Epithelial cell of proximal tubule (primary cell): Measurements from ENCODE around the gene MINDY4B. TPM values are rescaled to one million over a fixed set of nuclear protein-coding genes. Genes with fewer than 3 reads are reported as not detected.

Source experiments
- DNase-seq: peaks from one replicate; pipeline ENCODE4 v3.0.0-alpha.2; 2011; ENCODE audit warnings: low read depth
- H3K4me3 ChIP-seq: 2 replicates; pipeline ENCODE4 v1.5.1; 2011; ENCODE audit warnings: low read depth, mild to moderate bottlenecking, low read length
- total RNA-seq: library from RNA; depleted of rRNA; stranded (reverse); fragments of >200 nt; gene quantifications from 2 replicates; pipeline ENCODE4 v1.2.3, GENCODE V29; 2015
- TF ChIP-seq, protein P1 (sequence below): conservative IDR thresholded peaks from 2 replicates; pipeline ENCODE4 v1.5.1; 2012; ENCODE audit warnings: low read depth, mild to moderate bottlenecking, low read length

The MINDY4B gene
- total RNA-seq, result not detected in 2 replicates

DNA sequence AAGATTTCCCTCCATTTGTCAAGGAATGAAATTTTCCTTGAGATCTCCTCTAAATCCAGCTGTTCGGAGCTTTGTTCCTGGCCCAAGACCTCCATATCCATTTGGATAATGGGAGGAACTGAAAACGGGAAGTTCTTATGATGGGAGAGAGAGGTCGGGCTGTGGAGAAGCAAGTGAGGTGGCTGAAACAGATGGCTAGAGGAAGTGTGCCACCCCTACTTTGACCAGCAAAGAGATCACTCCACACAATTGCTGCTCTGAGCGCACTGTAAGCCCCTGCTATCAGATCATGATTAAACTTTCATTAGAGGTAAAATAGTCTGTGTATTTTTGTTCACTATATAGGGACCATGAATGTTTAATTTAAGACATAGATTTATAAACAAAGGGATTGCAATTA, at the start of gene MINDY4B:
TSS of gene MINDY4B (minus strand) at position 101 of the 400 bp plus-strand sequence. CDS start at position 101, 0 bp downstream.
- no peak within 1 kb of the TSS for H3K4me3 ChIP-seq
- no peak for DNase-seq
- TF ChIP-seq, protein P1, sequence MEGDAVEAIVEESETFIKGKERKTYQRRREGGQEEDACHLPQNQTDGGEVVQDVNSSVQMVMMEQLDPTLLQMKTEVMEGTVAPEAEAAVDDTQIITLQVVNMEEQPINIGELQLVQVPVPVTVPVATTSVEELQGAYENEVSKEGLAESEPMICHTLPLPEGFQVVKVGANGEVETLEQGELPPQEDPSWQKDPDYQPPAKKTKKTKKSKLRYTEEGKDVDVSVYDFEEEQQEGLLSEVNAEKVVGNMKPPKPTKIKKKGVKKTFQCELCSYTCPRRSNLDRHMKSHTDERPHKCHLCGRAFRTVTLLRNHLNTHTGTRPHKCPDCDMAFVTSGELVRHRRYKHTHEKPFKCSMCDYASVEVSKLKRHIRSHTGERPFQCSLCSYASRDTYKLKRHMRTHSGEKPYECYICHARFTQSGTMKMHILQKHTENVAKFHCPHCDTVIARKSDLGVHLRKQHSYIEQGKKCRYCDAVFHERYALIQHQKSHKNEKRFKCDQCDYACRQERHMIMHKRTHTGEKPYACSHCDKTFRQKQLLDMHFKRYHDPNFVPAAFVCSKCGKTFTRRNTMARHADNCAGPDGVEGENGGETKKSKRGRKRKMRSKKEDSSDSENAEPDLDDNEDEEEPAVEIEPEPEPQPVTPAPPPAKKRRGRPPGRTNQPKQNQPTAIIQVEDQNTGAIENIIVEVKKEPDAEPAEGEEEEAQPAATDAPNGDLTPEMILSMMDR, result no peak

DNA sequence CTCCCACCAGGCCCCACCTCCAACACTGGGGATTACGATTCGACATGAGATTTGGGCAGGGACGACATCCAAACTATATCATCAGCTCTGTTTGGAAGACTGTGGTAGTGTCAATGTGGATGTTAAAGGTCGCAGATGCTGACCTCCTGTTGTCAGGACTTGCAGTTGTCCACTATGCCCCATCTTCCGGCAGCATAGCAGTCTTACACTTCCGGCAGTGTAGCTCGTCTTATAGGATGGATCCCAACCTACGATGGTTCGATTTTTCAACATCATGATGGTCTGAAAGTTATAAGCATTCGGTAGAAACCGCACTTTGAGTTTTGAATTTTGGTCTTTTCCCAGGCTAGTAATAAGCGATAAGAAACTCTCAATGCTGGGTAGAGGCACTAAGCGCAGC, 46.7 kb upstream of the MINDY4B start:
- H3K4me3 ChIP-seq, result no peak overlapping the region
- TF ChIP-seq, protein P1, result no peak
- no peak for DNase-seq

DNA sequence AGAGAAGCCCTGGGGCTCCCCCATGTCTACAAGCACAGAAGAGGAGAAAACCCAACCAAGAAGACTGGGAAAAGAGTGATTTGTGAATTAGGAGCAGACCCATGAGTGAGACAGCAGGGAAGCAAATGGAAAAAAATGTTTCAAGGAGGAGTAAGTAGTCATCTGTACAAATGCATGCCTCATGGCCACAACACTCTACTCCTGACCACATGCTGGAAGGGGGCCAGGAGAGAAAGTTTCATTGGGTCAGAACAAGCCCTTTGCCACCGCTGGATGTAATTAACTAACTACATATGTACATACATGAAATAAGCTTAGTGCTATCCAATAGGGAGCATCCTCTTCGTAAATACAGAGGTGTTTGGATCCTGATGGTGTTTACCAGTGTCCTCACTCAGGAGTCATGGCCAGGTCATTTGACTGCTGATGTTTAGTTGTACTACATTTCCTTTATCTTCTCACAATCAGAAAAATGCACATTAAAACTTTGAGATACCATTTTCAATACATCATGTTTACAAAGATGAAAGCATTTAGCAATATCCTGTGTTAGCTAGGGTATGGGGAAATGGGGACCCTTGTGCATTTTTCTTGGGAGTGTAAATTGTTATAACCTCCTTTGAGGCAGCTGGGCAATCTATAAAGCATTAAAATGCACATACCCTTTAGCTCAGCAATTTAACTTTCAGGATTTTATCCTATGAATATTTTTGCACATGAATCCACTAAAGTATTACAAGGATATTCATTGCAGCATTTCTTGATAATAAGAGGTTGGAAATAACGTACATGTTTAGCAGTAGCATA, 40.2 kb upstream of the MINDY4B start:
- TF ChIP-seq, protein P1, result no peak
- no peak for DNase-seq
- H3K4me3 ChIP-seq, result no peak overlapping the region

DNA sequence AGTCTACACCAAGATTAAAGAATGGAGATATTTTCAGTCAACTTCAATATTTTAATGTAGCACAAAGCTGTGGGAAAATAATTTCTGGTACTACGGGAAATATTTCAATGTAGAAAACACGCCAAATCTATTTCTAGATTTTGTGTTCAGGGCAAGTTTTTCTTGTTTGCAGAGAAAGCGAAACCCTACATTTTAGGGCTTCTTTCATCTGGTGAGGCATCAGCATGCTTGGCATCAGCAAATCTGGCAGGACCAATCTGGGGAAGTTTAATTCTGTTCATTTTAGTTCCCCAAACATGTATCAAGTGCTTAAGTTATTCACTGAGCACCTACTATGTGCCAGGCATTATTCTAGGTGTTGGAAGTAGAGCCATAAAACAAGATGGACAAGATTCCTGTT, 37.0 kb upstream of the MINDY4B start:
- TF ChIP-seq, protein P1, result no peak
- no peak for DNase-seq
- no peak overlapping the region for H3K4me3 ChIP-seq

DNA sequence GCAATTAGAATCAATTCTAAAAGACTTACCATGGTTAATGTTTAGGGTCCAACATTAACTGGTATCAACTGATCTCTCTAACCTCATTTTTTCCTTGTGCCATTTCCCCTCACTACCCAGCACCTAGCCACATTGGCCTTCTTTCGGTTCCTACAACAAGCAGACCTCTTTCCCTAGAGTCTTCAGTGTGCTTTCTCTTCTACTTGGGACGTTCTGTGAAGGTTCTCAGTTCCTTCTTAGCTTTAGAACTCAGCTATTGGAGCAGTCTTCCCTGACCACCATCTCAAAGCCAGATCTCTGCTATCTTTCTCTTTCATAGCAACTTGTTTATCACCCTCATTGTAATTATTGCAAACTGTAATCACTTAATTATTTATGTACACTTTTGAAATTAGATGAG, 31.5 kb upstream of the MINDY4B start:
- no peak overlapping the region for H3K4me3 ChIP-seq
- no peak for DNase-seq
- TF ChIP-seq, protein P1, result no peak

DNA sequence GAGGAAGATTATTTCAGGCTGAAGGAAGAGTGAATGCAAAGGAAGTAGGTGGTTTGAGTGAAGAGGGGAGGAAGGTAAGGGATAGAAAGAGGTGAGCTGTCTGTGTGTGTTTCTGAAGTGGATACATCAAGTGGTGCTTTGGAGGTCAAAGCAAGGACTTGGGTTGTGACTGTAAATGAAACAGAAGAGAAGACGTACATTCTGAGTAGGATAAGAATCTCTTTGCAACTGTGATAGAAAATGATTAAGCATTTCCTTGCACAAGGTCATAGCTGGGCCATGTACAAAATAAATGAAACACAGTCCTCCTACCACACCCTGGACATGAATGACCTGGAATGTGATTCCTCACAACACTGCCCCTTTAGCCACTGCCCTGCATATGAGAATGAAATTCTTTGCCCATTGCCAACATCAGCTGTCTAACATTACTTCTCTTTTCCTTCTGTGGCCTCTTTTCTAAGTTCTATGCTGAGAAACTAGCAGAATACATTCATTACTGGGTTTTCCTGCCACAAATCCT, 28.3 kb upstream of the MINDY4B start:
- DNase-seq, result no peak

More for the DNA sequence above, 28.3 kb upstream of the MINDY4B start:
- H3K4me3 ChIP-seq, result no peak overlapping the region
- TF ChIP-seq, protein P1, result no peak
